Measurements from ENCODE around the gene AXL. TPM values are rescaled to one million over a fixed set of nuclear protein-coding genes. Genes with fewer than 3 reads are reported as not detected.

Gene AXL
- total and polyA plus RNA-seq, 2 donors (not counting 3 experiments of a cell fraction or from before 2014, with no cell fraction given): 86.9 to 172 TPM

DNA sequence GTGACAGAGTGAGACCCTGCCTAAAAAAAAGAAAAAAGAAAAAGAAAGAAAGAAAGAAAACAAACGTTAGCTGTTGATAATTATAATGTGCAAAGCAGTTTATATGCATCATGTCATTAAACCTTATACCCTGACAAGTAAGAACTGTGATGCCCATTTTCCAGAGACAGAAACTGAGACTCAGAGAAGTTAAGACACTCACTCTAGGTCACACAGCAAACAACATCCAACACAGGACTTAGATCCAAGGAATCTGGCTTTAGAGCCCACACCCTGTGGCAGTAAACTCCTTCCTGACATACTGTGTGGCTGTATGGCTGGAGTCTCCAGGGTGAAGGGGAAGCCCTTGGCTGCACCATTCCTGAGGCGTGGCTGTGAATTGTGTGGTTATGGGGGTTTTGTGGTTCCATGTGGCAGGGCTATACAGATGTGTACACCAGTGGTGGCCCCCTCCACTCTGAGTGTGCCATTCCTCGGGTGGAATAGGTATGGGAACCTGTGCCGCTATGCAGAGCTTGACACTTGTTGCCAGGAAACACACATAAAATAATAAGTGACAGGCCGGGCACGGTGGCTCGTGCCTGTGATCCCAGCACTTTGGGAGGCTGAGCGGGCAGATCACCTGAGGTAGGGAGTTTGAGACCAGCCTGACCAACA is 15.6 kb downstream of the AXL start:
- Histone ChIP-seq H2AFZ (ENCODE audit: low read depth, low read length) (no peak overlapping the region), H3K4me1 (ENCODE audit: control insufficient read depth, extremely low read depth, insufficient read depth, low read length) (no peaks in the 10 kb centered on the region), H3K79me2 (ENCODE audit: control insufficient read depth, insufficient read depth, low read length) (peaks cover 25% of the 10 kb centered on the region), H3K36me3 (ENCODE audit: control insufficient read depth in 2 of 2, extremely low read depth in 1 of 2, insufficient read depth in 2 of 2, low read length in 2 of 2) (peaks cover 8 to 27% of the 10 kb centered on the region in 2 experiments), H3K4me2 (ENCODE audit: insufficient read depth, low read length) (no peak overlapping the region), H4K20me1 (replicated peaks; ENCODE audit: control insufficient read depth, extremely low read depth, insufficient read depth, low read length) (no peaks in the 10 kb centered on the region), H3K9me3 (replicated peaks; ENCODE audit: control insufficient read depth, insufficient read depth, low read length) (no peaks in the 10 kb centered on the region), H3K27me3 (ENCODE audit: control insufficient read depth in 2 of 2, insufficient read depth in 2 of 2, low read length in 2 of 2) (no peaks in the 10 kb centered on the region), H3K4me3 (replicated peaks in 1 of 3; ENCODE audit: insufficient read depth in 1 of 3, low read depth in 1 of 3, low read length in 3 of 3) (no peak overlapping the region), H3K9ac (replicated peaks; ENCODE audit: extremely low read depth, insufficient read depth, low read length) (no peak overlapping the region), H3K27ac (ENCODE audit: insufficient read depth, low read depth, low read length) (no peak overlapping the region), H3K9me1 (replicated peaks; ENCODE audit: control insufficient read depth, extremely low read depth, insufficient read depth, low read length) (no peaks in the 10 kb centered on the region)
- CTCF ChIA-PET: interaction anchor here (0.6 to 3.6 kb wide), 2 partner anchors 28 to 30 kb away, joined by 3 to 16 read pairs; no protein-coding TSS in a partner anchor
- DNase-seq (ENCODE audit: low read depth, low spot score) (no peak), FAIRE-seq (no peak)
- dilution Hi-C loops (cut with MboI; ENCODE audit: extremely low pct_ligation_motif_present, low sequenced_read_pairs): no loop called here
- POLR2A ChIA-PET: no interaction called here
- peak; percentile 1 for TF ChIP-seq POLR2A (IDR thresholded peaks at IDR 0.05; ENCODE audit: low read depth, low read length)
- no peak for TF ChIP-seq MYC (IDR thresholded peaks at IDR 0.05; ENCODE audit: low read depth, low read length)
- no peak for TF ChIP-seq FOS (IDR thresholded peaks at IDR 0.05; ENCODE audit: borderline replicate concordance, insufficient read depth, low read length)
- TF ChIP-seq, protein P1, sequence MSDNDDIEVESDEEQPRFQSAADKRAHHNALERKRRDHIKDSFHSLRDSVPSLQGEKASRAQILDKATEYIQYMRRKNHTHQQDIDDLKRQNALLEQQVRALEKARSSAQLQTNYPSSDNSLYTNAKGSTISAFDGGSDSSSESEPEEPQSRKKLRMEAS (IDR thresholded peaks at IDR 0.05; ENCODE audit: insufficient read depth, insufficient read length): no peak
- no peak for TF ChIP-seq POLR2AphosphoS5 (IDR thresholded peaks at IDR 0.05; ENCODE audit: insufficient read depth, low read depth, low read length)
- BruUV-seq (replicated peaks): no TSS peak
- intact Hi-C loops (cut with micrococcal nuclease): no loop called here

- no peak for DNase-seq (ENCODE audit: low read depth, low spot score)
- dilution Hi-C loops (cut with MboI; ENCODE audit: extremely low pct_ligation_motif_present, low sequenced_read_pairs): no loop called here
- no peak overlapping the region for H3K9ac ChIP-seq (replicated peaks; ENCODE audit: extremely low read depth, insufficient read depth, low read length)
- H3K36me3 ChIP-seq (ENCODE audit: control insufficient read depth in 2 of 2, extremely low read depth in 1 of 2, insufficient read depth in 2 of 2, low read length in 2 of 2): peaks cover 11 to 30% of the 10 kb centered on the region in 2 experiments
- FAIRE-seq: no peak
- peaks cover 17% of the 10 kb centered on the region for H3K79me2 ChIP-seq (ENCODE audit: control insufficient read depth, insufficient read depth, low read length)
- H3K4me3 ChIP-seq (replicated peaks in 1 of 3; ENCODE audit: insufficient read depth in 1 of 3, low read depth in 1 of 3, low read length in 3 of 3): no peak overlapping the region
- H3K4me1 ChIP-seq (ENCODE audit: control insufficient read depth, extremely low read depth, insufficient read depth, low read length): no peaks in the 10 kb centered on the region
- no peaks in the 10 kb centered on the region for H3K27me3 ChIP-seq (ENCODE audit: control insufficient read depth in 2 of 2, insufficient read depth in 2 of 2, low read length in 2 of 2)
- H3K27ac ChIP-seq (ENCODE audit: insufficient read depth, low read depth, low read length): no peak overlapping the region
- no peak overlapping the region for H3K4me2 ChIP-seq (ENCODE audit: insufficient read depth, low read length)
- CTCF ChIA-PET: interaction anchor here (0.6 to 3.6 kb wide), 2 partner anchors 27 to 31 kb away, joined by 3 to 16 read pairs; no protein-coding TSS in a partner anchor
- POLR2A ChIA-PET: no interaction called here
- no peaks in the 10 kb centered on the region for H3K9me3 ChIP-seq (replicated peaks; ENCODE audit: control insufficient read depth, insufficient read depth, low read length)
- intact Hi-C loops (cut with micrococcal nuclease): no loop called here
- BruUV-seq (replicated peaks): no TSS peak
- H2AFZ ChIP-seq (ENCODE audit: low read depth, low read length): no peak overlapping the region
- TF ChIP-seq JUN (IDR thresholded peaks at IDR 0.05; ENCODE audit: borderline replicate concordance, insufficient read depth, insufficient read length, low read depth) (no peak), EZH2 (IDR thresholded peaks at IDR 0.05; ENCODE audit: borderline replicate concordance, low read depth, low read length, severe bottlenecking) (no peak), MYC (IDR thresholded peaks at IDR 0.05; ENCODE audit: low read depth, low read length) (no peak), FOS (IDR thresholded peaks at IDR 0.05; ENCODE audit: borderline replicate concordance, insufficient read depth, low read length) (no peak), POLR2A (IDR thresholded peaks at IDR 0.05; ENCODE audit: low read depth, low read length) (no peak), GATA2 (IDR thresholded peaks at IDR 0.05; ENCODE audit: insufficient read depth, insufficient read length, low read depth, low read length) (no peak), POLR2AphosphoS5 (IDR thresholded peaks at IDR 0.05; ENCODE audit: insufficient read depth, low read depth, low read length) (no peak)
- TF ChIP-seq, protein P2, sequence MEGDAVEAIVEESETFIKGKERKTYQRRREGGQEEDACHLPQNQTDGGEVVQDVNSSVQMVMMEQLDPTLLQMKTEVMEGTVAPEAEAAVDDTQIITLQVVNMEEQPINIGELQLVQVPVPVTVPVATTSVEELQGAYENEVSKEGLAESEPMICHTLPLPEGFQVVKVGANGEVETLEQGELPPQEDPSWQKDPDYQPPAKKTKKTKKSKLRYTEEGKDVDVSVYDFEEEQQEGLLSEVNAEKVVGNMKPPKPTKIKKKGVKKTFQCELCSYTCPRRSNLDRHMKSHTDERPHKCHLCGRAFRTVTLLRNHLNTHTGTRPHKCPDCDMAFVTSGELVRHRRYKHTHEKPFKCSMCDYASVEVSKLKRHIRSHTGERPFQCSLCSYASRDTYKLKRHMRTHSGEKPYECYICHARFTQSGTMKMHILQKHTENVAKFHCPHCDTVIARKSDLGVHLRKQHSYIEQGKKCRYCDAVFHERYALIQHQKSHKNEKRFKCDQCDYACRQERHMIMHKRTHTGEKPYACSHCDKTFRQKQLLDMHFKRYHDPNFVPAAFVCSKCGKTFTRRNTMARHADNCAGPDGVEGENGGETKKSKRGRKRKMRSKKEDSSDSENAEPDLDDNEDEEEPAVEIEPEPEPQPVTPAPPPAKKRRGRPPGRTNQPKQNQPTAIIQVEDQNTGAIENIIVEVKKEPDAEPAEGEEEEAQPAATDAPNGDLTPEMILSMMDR (IDR thresholded peaks at IDR 0.05; ENCODE audit: extremely low read depth in 1 of 2, insufficient read depth in 1 of 2, low read depth in 1 of 2, low read length in 2 of 2): no peak
- TF ChIP-seq, protein P1 (IDR thresholded peaks at IDR 0.05; ENCODE audit: insufficient read depth, insufficient read length): no peak
- no peaks in the 10 kb centered on the region for H3K9me1 ChIP-seq (replicated peaks; ENCODE audit: control insufficient read depth, extremely low read depth, insufficient read depth, low read length)
- H4K20me1 ChIP-seq (replicated peaks; ENCODE audit: control insufficient read depth, extremely low read depth, insufficient read depth, low read length): no peaks in the 10 kb centered on the region
Measured at GRCh38 chr19:41235480-41235879, 16.5 kb downstream of the AXL start.

Data from endothelial cell of umbilical vein (primary cell).